Endodermal cell (in vitro differentiated cells): ENCODE data around the gene ARID1A. TPM values are rescaled to one million over a fixed set of nuclear protein-coding genes. Genes with fewer than 3 reads are reported as not detected.
"Not testable (repeated sequence)": the region's sequence is repeated elsewhere in the genome, so short reads cannot be mapped to it uniquely, and the experiment has no call there.

ENCODE experiments used
- DNase-seq: peaks from one replicate; pipeline ENCODE4 v3.0.0-alpha.2; 2017
- H3K27ac ChIP-seq: 2 replicates; pipeline ENCODE4 v1.5.1; 2013; ENCODE audit warnings: mild to moderate bottlenecking, low read depth, low read length, moderate library complexity
- H3K27me3 ChIP-seq: 2 replicates; pipeline ENCODE4 v1.6.1; 2013; ENCODE audit warnings: mild to moderate bottlenecking, low read length, moderate library complexity; ENCODE audit not compliant: insufficient read depth, control insufficient read depth, poor library complexity, severe bottlenecking
- H3K36me3 ChIP-seq: 2 replicates; pipeline ENCODE4 v1.7.0; 2013; ENCODE audit warnings: mild to moderate bottlenecking, low read length, moderate library complexity; ENCODE audit not compliant: control insufficient read depth, insufficient read depth
- H3K4me1 ChIP-seq: one replicate; pipeline ENCODE4 v1.7.0; 2013; ENCODE audit warnings: low read length; ENCODE audit not compliant: control insufficient read depth, insufficient read depth
- H3K4me3 ChIP-seq: 2 replicates; pipeline ENCODE4 v1.5.1; 2013; ENCODE audit warnings: mild to moderate bottlenecking, low read length, moderate library complexity
- H3K9ac ChIP-seq: 2 replicates; pipeline ENCODE4 v1.6.1; 2013; ENCODE audit warnings: mild to moderate bottlenecking, low read length, moderate library complexity; ENCODE audit not compliant: poor library complexity, severe bottlenecking; ENCODE audit errors: extremely low read depth
- H3K9me3 ChIP-seq: 2 replicates; pipeline ENCODE4 v1.6.1; 2013; ENCODE audit warnings: mild to moderate bottlenecking, low read length, moderate library complexity; ENCODE audit not compliant: control insufficient read depth
- H3K27ac Mint-ChIP-seq: 2 replicates; pipeline ENCODE4 v1.8.0; 2020; ENCODE audit warnings: mixed read lengths
- H3K27me3 Mint-ChIP-seq: 2 replicates; pipeline ENCODE4 v1.8.0; 2021; ENCODE audit warnings: mild to moderate bottlenecking, mixed read lengths; ENCODE audit not compliant: insufficient read depth
- H3K36me3 Mint-ChIP-seq: 2 replicates; pipeline ENCODE4 v1.8.0; 2020; ENCODE audit warnings: low read depth, mixed read lengths
- H3K4me1 Mint-ChIP-seq: 2 replicates; pipeline ENCODE4 v1.8.0; 2020; ENCODE audit warnings: mixed read lengths
- H3K4me3 Mint-ChIP-seq: 2 replicates; pipeline ENCODE4 v1.8.0; 2020; ENCODE audit warnings: mild to moderate bottlenecking, moderate library complexity, mixed read lengths
- H3K9me3 Mint-ChIP-seq: 2 replicates; pipeline ENCODE4 v1.8.0; 2020; ENCODE audit warnings: mild to moderate bottlenecking, mixed read lengths
- WGBS, 2 experiments: methylation state at CpG; one replicate each; pipeline versions ENCODE4 v1.1.5 to v1.1.7; 2013; ENCODE audit warnings: missing lambda C conversion rate in 2 of 2, mixed read lengths in 1 of 2; ENCODE audit not compliant: insufficient coverage in 1 of 2, insufficient read length in 1 of 2; 5-methylcytosine and 5-hydroxymethylcytosine counted together
- long read RNA-seq, 4 experiments: library from polyadenylated mRNA in 2 of 4; library from RNA in 1 of 4; library from capped mRNA in 1 of 4; stranded (forward) in 3 of 4; unstranded in 1 of 4; transcript quantifications; one replicate each; pipeline ENCODE4 v2.0.0, GENCODE V29; 2020 to 2021; ENCODE audit warnings: inconsistent platforms in 1 of 4
- polyA plus RNA-seq, 2 experiments: library from polyadenylated mRNA; stranded (reverse); fragments of 50-300 nt; gene quantifications; one replicate each; pipeline ENCODE4 v1.2.3, GENCODE V29; 2013
- total RNA-seq, 2 donors: library from RNA; stranded (reverse); fragmentation: NEBNext Ultra II Directional in 1 of 2; extraction: Animal tissue kit (Norgen Biotek cat#: 25700) in 1 of 2; gene quantifications; 2 replicates in 1 of 2; 3 replicates in 1 of 2; pipeline ENCODE4 v1.2.1, GENCODE V29; 2021
- TF ChIP-seq, protein P1 (sequence below): fragments of 200-600 bp; sonication (generic); conservative IDR thresholded peaks from 2 replicates; pipeline ENCODE4 v1.5.0; 2021; ENCODE audit warnings: antibody characterized with exemption, mild to moderate bottlenecking

The ARID1A gene
- 100 to 1,000 TPM; 118 to 128 TPM for total RNA-seq
- 83.1 TPM for polyA plus RNA-seq (2013, experiment 1 of 2)
- 81.4 TPM for polyA plus RNA-seq (2013, experiment 2 of 2)
- long read RNA-seq, experiment 1, transcript ARID1A-217 (1 exons, 3,046 nt) = major isoform, 20 of 32 reads
- long read RNA-seq, experiment 1, partial matches to known transcripts = 6 of 32 reads
- long read RNA-seq, experiment 1, other reads (novel, unspliced or antisense) = 6 of 32 reads
- long read RNA-seq, experiment 2, full-length matches to known transcripts = 22 of 69 reads
- long read RNA-seq, experiment 2, partial matches to known transcripts = 41 of 69 reads
- long read RNA-seq, experiment 2, other reads (novel, unspliced or antisense) = 6 of 69 reads
- long read RNA-seq, experiment 3, transcript ARID1A-217 (1 exons, 3,046 nt) = major isoform, 14 of 77 reads
- long read RNA-seq, experiment 3, partial matches to known transcripts = 60 of 77 reads
- long read RNA-seq, experiment 3, other reads (novel, unspliced or antisense) = 3 of 77 reads
- long read RNA-seq, experiment 4, partial matches to known transcripts = 0 of 2 reads
- long read RNA-seq, experiment 4, other reads (novel, unspliced or antisense) = 1 of 2 reads

- Mint-ChIP-seq H3K4me3 (no peak within 1 kb of the TSS), H3K27me3 (no peaks in the 10 kb centered on the region), H3K9me3 (no peaks in the 10 kb centered on the region), H3K4me1 (peaks cover 24% of the 10 kb centered on the region), H3K36me3 (no peaks in the 10 kb centered on the region), H3K27ac (peak within 1 kb of the TSS; percentile 94)
- H3K4me3 ChIP-seq = peak within 1 kb of the TSS; percentile 89
- peak within 1 kb of the TSS; percentile 94 for H3K27ac ChIP-seq
- TF ChIP-seq, protein P1, sequence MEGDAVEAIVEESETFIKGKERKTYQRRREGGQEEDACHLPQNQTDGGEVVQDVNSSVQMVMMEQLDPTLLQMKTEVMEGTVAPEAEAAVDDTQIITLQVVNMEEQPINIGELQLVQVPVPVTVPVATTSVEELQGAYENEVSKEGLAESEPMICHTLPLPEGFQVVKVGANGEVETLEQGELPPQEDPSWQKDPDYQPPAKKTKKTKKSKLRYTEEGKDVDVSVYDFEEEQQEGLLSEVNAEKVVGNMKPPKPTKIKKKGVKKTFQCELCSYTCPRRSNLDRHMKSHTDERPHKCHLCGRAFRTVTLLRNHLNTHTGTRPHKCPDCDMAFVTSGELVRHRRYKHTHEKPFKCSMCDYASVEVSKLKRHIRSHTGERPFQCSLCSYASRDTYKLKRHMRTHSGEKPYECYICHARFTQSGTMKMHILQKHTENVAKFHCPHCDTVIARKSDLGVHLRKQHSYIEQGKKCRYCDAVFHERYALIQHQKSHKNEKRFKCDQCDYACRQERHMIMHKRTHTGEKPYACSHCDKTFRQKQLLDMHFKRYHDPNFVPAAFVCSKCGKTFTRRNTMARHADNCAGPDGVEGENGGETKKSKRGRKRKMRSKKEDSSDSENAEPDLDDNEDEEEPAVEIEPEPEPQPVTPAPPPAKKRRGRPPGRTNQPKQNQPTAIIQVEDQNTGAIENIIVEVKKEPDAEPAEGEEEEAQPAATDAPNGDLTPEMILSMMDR = peak; percentile 19
- H3K27me3 ChIP-seq = no peaks in the 10 kb centered on the region
- WGBS, 2 experiments = 0 to 1% methylated on average over 21 to 65 of the region's 80 CpGs
- no peaks in the 10 kb centered on the region for H3K9me3 ChIP-seq
- peak; percentile 98 for DNase-seq
- H3K9ac ChIP-seq = peak within 1 kb of the TSS; percentile 85
- H3K4me1 ChIP-seq = peaks cover 12% of the 10 kb centered on the region
- H3K36me3 ChIP-seq = peaks cover 7% of the 10 kb centered on the region
Observed at GRCh38 chr1:26695356-26696118, at the start of gene ARID1A. Gene ARID1A, plus strand, starts transcription at chr1:26696015. Its CDS starts 389 bp downstream, at chr1:26696404.

DNA sequence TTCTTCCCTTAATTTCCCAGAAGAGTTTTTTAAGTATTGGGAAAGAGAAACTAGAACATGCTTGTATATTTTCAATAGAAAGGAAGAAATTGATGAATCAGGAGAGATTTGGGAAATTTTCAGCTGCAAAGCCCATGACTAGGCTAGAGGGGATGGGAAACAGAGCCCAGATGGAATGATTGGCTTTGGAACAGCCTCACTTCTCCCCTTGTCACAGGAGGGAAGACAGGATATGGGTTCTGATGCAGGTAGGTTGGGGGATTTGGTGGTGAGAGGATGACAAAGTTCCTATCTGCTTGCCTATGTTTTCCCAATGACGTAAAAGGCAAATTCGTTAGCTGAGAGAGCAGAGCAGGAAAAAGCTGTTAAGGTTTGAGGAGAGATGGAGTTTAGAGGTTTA, 31.0 kb upstream of the ARID1A start:
- no peaks in the 10 kb centered on the region for H3K4me1 ChIP-seq
- Mint-ChIP-seq H3K4me3 (no peak overlapping the region), H3K27ac (no peak overlapping the region), H3K36me3 (no peaks in the 10 kb centered on the region), H3K4me1 (peaks cover 4% of the 10 kb centered on the region), H3K9me3 (no peaks in the 10 kb centered on the region), H3K27me3 (no peaks in the 10 kb centered on the region)
- TF ChIP-seq, protein P1 = no peak
- H3K36me3 ChIP-seq = no peaks in the 10 kb centered on the region
- WGBS, 2 experiments = 75 to 79% methylated on average over 2 of the region's 2 CpGs
- DNase-seq = no peak
- no peak overlapping the region for H3K4me3 ChIP-seq
- H3K9me3 ChIP-seq = no peaks in the 10 kb centered on the region
- H3K9ac ChIP-seq = no peak overlapping the region
- no peak overlapping the region for H3K27ac ChIP-seq
- H3K27me3 ChIP-seq = no peaks in the 10 kb centered on the region

GRCh38 chr1:26666855-26667254, 29.0 kb upstream of the ARID1A start:
- no peaks in the 10 kb centered on the region for H3K36me3 ChIP-seq
- H3K9me3 Mint-ChIP-seq = no peaks in the 10 kb centered on the region

DNA sequence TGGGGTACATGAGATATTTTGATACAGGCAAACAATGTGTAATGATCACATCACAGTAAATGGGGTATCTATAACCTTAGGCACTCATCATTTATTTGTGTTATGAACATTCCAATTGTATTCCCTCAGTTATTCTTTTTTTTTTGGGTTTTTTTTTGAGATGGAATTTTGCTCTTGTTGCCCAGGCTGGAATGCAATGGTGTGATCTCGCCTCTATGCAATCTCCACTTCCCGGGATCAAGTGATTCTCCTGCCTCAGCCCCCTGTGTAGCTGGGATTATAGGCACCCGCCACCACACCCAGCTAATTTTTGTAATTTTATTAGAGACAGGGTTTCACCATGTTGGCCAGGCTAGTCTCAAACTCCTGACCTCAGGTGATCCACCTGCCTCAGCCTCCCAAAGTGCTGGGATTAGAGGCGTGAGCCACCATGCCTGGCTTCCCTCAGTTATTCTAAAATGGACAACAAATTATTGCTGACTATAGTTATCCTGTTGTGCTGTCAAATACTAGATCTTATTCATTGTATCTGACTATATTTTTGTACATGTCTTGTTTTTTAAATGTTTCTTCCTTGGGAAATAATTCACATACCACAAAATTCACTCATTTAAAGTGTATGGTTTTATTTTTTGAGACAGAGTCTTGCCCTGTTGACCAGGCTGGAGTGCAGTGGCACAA, 27.6 kb upstream of the ARID1A start:
- not testable (repeated sequence) for H3K27me3 Mint-ChIP-seq, H3K4me1 Mint-ChIP-seq, H3K27ac Mint-ChIP-seq, H3K4me3 ChIP-seq, H3K27ac ChIP-seq, H3K36me3 ChIP-seq, H3K9ac ChIP-seq, H3K36me3 Mint-ChIP-seq, DNase-seq, H3K9me3 ChIP-seq, H3K4me3 Mint-ChIP-seq, H3K9me3 Mint-ChIP-seq, H3K4me1 ChIP-seq, H3K27me3 ChIP-seq
- 94% methylated on average over 4 of the region's 4 CpGs; no CpG with 5 or more reads in 1 of the 2 experiments for WGBS, 2 experiments

More at GRCh38 chr1:26666855-26667254, 29.0 kb upstream of the ARID1A start:
- H3K27ac ChIP-seq = no peak overlapping the region
- TF ChIP-seq, protein P1 = no peak
- H3K4me3 ChIP-seq = no peak overlapping the region
- H3K4me3 Mint-ChIP-seq = no peak overlapping the region
- H3K4me1 Mint-ChIP-seq = peaks cover 4% of the 10 kb centered on the region
- H3K27me3 ChIP-seq = no peaks in the 10 kb centered on the region
- 89 to 98% methylated on average over 1 of the region's 1 CpG for WGBS, 2 experiments
- H3K4me1 ChIP-seq = no peaks in the 10 kb centered on the region
- no peaks in the 10 kb centered on the region for H3K9me3 ChIP-seq
- no peaks in the 10 kb centered on the region for H3K36me3 Mint-ChIP-seq
- H3K27ac Mint-ChIP-seq = no peak overlapping the region
- H3K27me3 Mint-ChIP-seq = no peaks in the 10 kb centered on the region
- DNase-seq = no peak
- H3K9ac ChIP-seq = no peak overlapping the region
